Measurements from ENCODE around the gene TCEAL4.

GRCh38 chrX:103614999-103615398 lies 29.7 kb downstream of the TCEAL4 start:
- TF ChIP-seq PATZ1 (CRISPR knock-in tag; IDR thresholded peaks at IDR 0.05; ENCODE audit: borderline replicate concordance) = no peak
- no peak for TF ChIP-seq CSDC2 (CRISPR knock-in tag; IDR thresholded peaks at IDR 0.05)
- TF ChIP-seq, protein P1, sequence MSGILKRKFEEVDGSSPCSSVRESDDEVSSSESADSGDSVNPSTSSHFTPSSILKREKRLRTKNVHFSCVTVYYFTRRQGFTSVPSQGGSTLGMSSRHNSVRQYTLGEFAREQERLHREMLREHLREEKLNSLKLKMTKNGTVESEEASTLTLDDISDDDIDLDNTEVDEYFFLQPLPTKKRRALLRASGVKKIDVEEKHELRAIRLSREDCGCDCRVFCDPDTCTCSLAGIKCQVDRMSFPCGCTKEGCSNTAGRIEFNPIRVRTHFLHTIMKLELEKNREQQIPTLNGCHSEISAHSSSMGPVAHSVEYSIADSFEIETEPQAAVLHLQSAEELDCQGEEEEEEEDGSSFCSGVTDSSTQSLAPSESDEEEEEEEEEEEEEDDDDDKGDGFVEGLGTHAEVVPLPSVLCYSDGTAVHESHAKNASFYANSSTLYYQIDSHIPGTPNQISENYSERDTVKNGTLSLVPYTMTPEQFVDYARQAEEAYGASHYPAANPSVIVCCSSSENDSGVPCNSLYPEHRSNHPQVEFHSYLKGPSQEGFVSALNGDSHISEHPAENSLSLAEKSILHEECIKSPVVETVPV (CRISPR knock-in tag; IDR thresholded peaks at IDR 0.05) = no peak
- no peak for TF ChIP-seq ESRRG (CRISPR knock-in tag; IDR thresholded peaks at IDR 0.05)
- TF ChIP-seq ZNF70 (CRISPR knock-in tag; IDR thresholded peaks at IDR 0.05) = no peak
- TF ChIP-seq TOX (CRISPR knock-in tag; IDR thresholded peaks at IDR 0.05; ENCODE audit: borderline replicate concordance) = no peak
- TF ChIP-seq PPARA (CRISPR knock-in tag; IDR thresholded peaks at IDR 0.05; ENCODE audit: borderline replicate concordance) = no peak
- TF ChIP-seq ARNTL (CRISPR knock-in tag; IDR thresholded peaks at IDR 0.05; ENCODE audit: borderline replicate concordance, low read depth) = no peak
- no peak for TF ChIP-seq TCF4 (CRISPR knock-in tag; IDR thresholded peaks at IDR 0.05; ENCODE audit: borderline replicate concordance)

Measured in SK-N-SH treated with all-trans-retinoic acid at 6 μM for 48 hours (cell line).